Fibroblast of lung (primary cell): Measurements from ENCODE around the gene RAD18. TPM values are rescaled to one million over a fixed set of nuclear protein-coding genes. Genes with fewer than 3 reads are reported as not detected.
A peak's percentile ranks its signal among the peaks of the same experiment; 100 is the strongest.

Experiments used
- DNase-seq, 2 donors: peaks; one replicate each; pipeline versions ENCODE4 v3.0.0 to v3.0.0-alpha.2; 2010; ENCODE audit warnings: low read depth in 2 of 2
- H2AFZ ChIP-seq: 2 replicates; pipeline ENCODE4 v1.5.1; 2012; ENCODE audit warnings: low read length, control low read depth, inconsistent platforms
- H3K27ac ChIP-seq: 2 replicates; pipeline ENCODE4 v1.5.1; 2011; ENCODE audit warnings: low read length, control low read depth; ENCODE audit not compliant: insufficient read depth
- H3K27me3 ChIP-seq: 2 replicates; pipeline ENCODE4 v1.5.1; 2011; ENCODE audit warnings: mild to moderate bottlenecking, low read length; ENCODE audit not compliant: control insufficient read depth, insufficient read depth
- H3K36me3 ChIP-seq: 2 replicates; pipeline ENCODE4 v1.5.1; 2011; ENCODE audit warnings: low read length; ENCODE audit not compliant: control insufficient read depth, insufficient read depth
- H3K4me1 ChIP-seq: 2 replicates; pipeline ENCODE4 v1.5.1; 2011; ENCODE audit warnings: low read length; ENCODE audit not compliant: control insufficient read depth, insufficient read depth; ENCODE audit errors: extremely low read depth
- H3K4me2 ChIP-seq: 2 replicates; pipeline ENCODE4 v1.5.1; 2011; ENCODE audit warnings: low read length, control low read depth; ENCODE audit not compliant: insufficient read depth; ENCODE audit errors: extremely low read depth
- H3K4me3 ChIP-seq, 4 experiments: fragments of 200-600 bp in 1 of 4; sonication (generic) in 1 of 4; replicated peaks in 1 of 4; 2 replicates each; pipeline ENCODE4 v1.5.1; 2011 to 2016; ENCODE audit warnings: low read length in 4 of 4, low read depth in 3 of 4, mild to moderate bottlenecking in 3 of 4, control low read depth in 2 of 4, inconsistent platforms in 1 of 4, mixed read lengths in 1 of 4; ENCODE audit not compliant: insufficient read depth in 1 of 4; ENCODE audit errors: control extremely low read depth in 1 of 4
- H3K79me2 ChIP-seq: 2 replicates; pipeline ENCODE4 v1.5.1; 2012; ENCODE audit warnings: mild to moderate bottlenecking, low read length, inconsistent platforms; ENCODE audit not compliant: control insufficient read depth, insufficient read depth
- H3K9ac ChIP-seq: 2 replicates; pipeline ENCODE4 v1.5.1; 2011; ENCODE audit warnings: mild to moderate bottlenecking, low read length, control low read depth; ENCODE audit not compliant: insufficient read depth
- H3K9me3 ChIP-seq: 2 replicates; pipeline ENCODE4 v1.5.1; 2012; ENCODE audit warnings: low read depth, low read length; ENCODE audit not compliant: control insufficient read depth, insufficient read depth
- H4K20me1 ChIP-seq: 2 replicates; pipeline ENCODE4 v1.5.1; 2011; ENCODE audit warnings: low read length; ENCODE audit not compliant: control insufficient read depth, insufficient read depth; ENCODE audit errors: extremely low read depth
- EZH2 ChIP-seq: IDR thresholded peaks from 2 replicates; pipeline ENCODE4 v1.5.1; 2012; ENCODE audit warnings: low read length, control low read depth, mild to moderate bottlenecking; ENCODE audit errors: missing control alignments
- polyA plus RNA-seq, 2 donors: library from polyadenylated mRNA; depleted of rRNA in 1 of 2; stranded (reverse) in 1 of 2; unstranded in 1 of 2; fragments of >200 nt; gene quantifications; 2 replicates each; pipeline ENCODE4 v1.2.1, GENCODE V29; 2011 to 2012; ENCODE audit warnings: missing spikeins in 1 of 2
- total RNA-seq: library from RNA; depleted of rRNA; stranded (reverse); fragments of >200 nt; gene quantifications from 2 replicates; pipeline ENCODE4 v1.2.1, GENCODE V29; 2014
- TF ChIP-seq, protein P1 (sequence below), 2 donors: IDR thresholded peaks in 1 of 2; conservative IDR thresholded peaks in 1 of 2; 1 replicate in 1 of 2; 2 replicates in 1 of 2; pipeline ENCODE4 v1.5.1; 2011 to 2012; ENCODE audit warnings: low read length in 2 of 2, control low read depth in 1 of 2, inconsistent platforms in 1 of 2, low read depth in 1 of 2, mild to moderate bottlenecking in 1 of 2

RAD18 gene
- total and polyA plus RNA-seq, 2 donors (not counting 1 experiment from before 2014, with no cell fraction given), result 6.1 to 9.9 TPM

DNA sequence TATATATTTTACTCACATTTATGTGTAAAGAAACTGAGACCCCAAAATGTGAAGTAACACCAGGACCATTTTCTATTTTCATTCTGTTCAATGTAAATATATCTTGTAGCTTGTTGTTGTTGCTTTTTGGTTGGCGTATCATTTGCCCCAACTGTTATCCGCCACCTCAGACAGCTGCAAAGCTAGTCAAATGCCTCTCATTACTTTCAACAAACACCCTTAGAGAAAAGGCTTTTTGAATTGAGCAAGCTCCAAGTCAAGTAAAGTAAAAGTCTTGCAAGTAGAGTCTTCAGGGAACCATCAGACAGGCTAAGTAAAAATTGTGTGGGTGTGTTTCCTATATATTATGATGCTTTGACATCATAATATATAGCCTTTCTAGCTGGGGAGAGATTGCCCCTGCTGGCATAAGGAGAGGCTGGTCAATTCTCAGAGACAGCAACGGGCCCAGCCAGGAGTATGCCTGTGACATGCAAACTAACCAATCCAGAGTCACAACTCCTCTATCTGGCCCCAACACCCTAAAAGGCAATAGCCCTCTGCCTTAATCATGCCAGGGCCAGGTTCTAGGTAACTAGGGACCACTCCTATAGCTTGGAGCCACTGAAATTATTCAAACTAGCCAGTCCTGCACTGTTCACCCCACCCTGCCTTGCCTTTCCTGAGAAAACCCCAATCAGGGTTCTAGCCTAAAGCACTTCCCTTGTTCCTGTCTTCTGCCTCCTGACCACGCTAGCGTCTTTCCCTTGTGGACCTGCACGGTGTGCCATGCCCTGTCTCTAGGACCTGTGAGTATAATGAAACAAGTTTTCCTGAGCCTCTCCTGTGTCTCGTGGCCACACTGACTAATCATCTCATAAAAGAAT, 75.6 kb downstream of the RAD18 start:
- Histone ChIP-seq H3K9ac (no peak overlapping the region), H3K4me1 (peaks cover 24% of the 10 kb centered on the region)

DNA sequence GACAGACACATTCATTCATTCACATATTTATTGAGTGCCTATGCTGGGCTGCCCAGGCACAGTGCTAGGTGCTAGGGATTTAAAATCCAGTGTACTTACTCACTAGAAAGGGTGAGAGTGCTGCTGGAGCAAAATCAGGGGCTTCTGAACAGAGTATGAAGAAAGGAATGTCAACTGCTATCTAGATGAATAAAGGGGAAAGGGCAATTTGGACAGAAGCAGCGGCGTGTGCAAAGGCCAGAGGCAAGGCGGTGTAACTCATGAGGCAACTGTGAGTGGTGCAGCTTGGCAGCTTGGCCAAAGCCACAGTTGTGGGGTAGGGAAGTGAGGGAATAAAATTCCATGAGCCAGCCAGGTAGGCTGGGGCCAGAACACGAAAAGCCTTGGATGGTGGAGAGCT, 76.7 kb downstream of the RAD18 start:
- no peak overlapping the region for H3K9ac ChIP-seq
- H3K4me1 ChIP-seq, result peaks cover 20% of the 10 kb centered on the region
- DNase-seq, result peak; percentile 25 to 88

More for the DNA sequence above, 75.6 kb downstream of the RAD18 start:
- no peak for DNase-seq
- Histone ChIP-seq H3K79me2 (no peaks in the 10 kb centered on the region), H4K20me1 (no peaks in the 10 kb centered on the region), H3K4me2 (no peak overlapping the region), H2AFZ (no peak overlapping the region), H3K27me3 (no peaks in the 10 kb centered on the region), H3K4me3 (no peak overlapping the region), H3K36me3 (no peaks in the 10 kb centered on the region), H3K9me3 (no peaks in the 10 kb centered on the region), H3K27ac (peak overlapping the region; percentile 46)
- TF ChIP-seq, protein P1, sequence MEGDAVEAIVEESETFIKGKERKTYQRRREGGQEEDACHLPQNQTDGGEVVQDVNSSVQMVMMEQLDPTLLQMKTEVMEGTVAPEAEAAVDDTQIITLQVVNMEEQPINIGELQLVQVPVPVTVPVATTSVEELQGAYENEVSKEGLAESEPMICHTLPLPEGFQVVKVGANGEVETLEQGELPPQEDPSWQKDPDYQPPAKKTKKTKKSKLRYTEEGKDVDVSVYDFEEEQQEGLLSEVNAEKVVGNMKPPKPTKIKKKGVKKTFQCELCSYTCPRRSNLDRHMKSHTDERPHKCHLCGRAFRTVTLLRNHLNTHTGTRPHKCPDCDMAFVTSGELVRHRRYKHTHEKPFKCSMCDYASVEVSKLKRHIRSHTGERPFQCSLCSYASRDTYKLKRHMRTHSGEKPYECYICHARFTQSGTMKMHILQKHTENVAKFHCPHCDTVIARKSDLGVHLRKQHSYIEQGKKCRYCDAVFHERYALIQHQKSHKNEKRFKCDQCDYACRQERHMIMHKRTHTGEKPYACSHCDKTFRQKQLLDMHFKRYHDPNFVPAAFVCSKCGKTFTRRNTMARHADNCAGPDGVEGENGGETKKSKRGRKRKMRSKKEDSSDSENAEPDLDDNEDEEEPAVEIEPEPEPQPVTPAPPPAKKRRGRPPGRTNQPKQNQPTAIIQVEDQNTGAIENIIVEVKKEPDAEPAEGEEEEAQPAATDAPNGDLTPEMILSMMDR (conservative IDR thresholded peaks at IDR 0.05 in 1 of 2, IDR thresholded peaks at IDR 0.05 in 1 of 2; ENCODE audit: low read depth in 1 of 2, low read length in 2 of 2), result no peak
- TF ChIP-seq EZH2, result no peak

More for the DNA sequence above, 76.7 kb downstream of the RAD18 start:
- H4K20me1 ChIP-seq, result no peaks in the 10 kb centered on the region
- H3K4me2 ChIP-seq, result no peak overlapping the region
- H3K27ac ChIP-seq, result peak overlapping the region; percentile 38
- H3K79me2 ChIP-seq, result no peaks in the 10 kb centered on the region
- TF ChIP-seq, protein P1 (conservative IDR thresholded peaks at IDR 0.05 in 1 of 2, IDR thresholded peaks at IDR 0.05 in 1 of 2; ENCODE audit: low read depth in 1 of 2, low read length in 2 of 2), result no peak
- TF ChIP-seq EZH2, result no peak
- H3K9me3 ChIP-seq, result no peaks in the 10 kb centered on the region
- no peaks in the 10 kb centered on the region for H3K27me3 ChIP-seq
- H3K4me3 ChIP-seq, result no peak overlapping the region
- H3K36me3 ChIP-seq, result no peaks in the 10 kb centered on the region
- no peak overlapping the region for H2AFZ ChIP-seq
